SKM-1 (cell line): ENCODE results near the gene STARD3NL.

ENCODE experiments used
- DNase-seq: peaks from one replicate; lab custom pipeline; 2025; ENCODE audit not compliant: unreplicated experiment; lab: John Stamatoyannopoulos, UW

STARD3NL gene

DNA sequence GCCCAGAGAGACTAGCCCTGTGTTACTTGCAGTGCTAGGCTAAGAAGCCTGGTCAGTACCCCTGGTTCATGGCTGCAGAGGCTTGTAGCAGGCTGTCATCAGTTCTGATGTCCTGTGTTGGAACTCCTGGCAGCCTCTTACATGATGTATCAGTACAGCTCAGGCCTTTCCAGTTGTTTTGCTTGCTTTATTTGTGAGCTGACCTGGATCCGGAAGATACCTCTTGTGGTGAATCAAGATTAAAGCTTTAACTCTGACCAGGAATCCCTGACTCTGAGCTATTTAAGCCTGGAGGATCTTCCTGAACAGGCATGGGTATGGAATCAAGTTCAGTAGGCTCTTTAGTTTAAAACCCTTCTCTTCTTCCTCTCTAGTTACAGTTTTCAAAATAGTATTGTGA lies 4.4 kb downstream of the STARD3NL start:
- no peak for DNase-seq

- DNase-seq: no peak
Observed at GRCh38 chr7:38185395-38186307, 7.6 kb downstream of the STARD3NL start.

DNA sequence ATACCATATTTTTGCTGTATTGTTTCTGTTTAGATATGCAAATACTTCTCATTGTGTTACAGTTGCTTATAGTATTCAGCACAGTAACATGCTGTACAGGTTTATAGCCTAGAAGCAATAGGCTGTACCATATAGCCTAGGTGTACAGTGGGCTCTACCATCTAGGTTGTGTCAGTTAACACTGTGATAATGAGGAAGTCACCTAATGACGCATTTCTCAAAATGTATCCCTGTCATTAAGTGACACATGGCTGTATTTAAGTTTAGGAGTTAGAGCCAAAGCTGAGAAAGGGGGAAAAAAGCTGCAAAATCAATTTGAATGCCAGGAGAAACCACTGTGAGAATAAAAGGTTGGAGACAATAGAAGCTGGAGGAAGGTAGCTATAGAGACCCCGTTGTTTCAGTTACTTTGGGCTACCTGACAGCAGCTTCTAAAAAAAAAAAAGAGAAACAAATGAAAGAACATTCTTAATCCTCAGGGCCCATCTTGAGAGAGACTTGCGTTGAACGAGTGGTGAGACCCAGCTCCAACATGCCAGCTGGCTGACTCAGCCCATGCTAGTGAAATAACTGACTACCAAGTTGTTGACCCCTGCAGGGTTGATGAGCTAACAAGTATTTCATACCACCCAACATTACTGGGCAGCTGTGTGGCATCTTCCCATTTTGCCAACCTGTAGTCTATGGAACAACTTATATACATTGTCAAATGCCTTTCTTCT lies 8.7 kb downstream of the STARD3NL start:
- no peak for DNase-seq

GRCh38 chr7:38187794-38188440 lies 9.9 kb downstream of the STARD3NL start:
- DNase-seq: no peak

DNA sequence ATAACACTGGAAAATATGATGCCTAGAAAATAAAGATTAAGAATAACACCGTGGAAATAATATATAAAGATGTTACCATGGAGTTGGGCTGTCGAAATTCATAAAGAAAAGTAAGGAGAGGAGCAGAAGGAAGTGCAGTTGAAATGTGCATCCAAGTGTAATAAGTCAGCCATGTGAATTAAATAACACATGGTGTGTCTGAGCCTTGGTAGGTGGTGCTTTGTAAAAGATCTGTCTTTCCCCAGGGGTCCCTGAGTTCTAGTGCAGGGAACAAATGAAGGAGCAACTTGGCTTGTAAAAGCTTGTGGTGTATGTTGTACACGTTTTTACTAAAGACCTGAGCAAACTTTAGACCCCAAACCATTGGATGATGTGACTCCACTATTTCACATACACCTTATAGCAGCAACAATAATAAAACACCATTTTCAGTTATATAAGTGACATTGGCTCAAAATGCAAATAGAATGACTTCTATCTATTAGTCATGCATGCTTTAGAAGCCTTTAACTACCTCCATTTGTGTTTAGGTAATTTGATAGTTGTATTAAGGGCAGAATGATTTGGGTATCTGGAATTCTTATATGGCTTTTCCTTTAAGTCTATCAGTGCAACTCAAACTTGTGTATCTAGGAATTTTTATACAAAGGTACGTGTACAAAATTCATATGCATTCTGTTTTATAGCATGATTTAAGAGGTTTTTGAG lies 11.3 kb downstream of the STARD3NL start:
- DNase-seq: no peak

- DNase-seq: no peak
Observed at GRCh38 chr7:38190011-38190410, 12.0 kb downstream of the STARD3NL start.

- DNase-seq: no peak
Observed at GRCh38 chr7:38191791-38192190, 13.7 kb downstream of the STARD3NL start.

- no peak for DNase-seq
Observed at GRCh38 chr7:38192327-38192726, 14.3 kb downstream of the STARD3NL start.

DNA sequence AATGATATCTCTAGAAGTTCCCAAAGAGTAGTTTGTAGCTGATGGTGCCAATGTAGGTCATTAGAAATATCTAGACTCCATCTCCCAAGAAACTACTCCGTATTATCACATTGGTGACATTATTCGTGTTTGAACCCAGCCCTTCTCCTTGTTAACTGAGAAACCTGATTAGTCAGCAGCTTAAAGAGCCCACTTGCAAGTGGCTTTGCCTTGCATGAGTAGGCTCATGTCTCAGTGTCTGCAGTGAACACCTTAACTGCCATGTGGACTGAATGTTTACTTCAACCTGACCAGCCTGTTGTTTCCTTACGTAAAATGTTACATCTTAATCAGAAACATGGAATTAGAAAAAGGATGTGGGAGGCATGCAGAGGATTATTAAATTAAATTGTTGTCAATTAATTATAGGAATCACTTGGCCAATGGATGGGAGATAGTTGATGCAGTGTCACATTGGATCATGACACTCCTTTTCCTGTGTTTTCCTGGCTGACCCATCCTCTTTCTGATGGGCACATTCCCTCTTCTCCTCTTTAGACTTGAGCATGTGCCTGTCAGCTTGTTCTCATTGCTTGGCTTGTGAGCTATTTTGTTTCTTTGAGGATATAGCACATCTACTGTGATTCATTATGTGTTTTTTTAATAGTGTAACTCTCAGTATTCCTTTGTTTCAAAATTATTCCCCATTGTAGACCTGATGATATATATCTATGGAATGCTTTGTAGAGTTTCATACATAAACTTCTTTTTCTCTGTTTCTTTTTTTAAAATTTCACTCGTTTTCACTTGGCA lies 18.0 kb downstream of the STARD3NL start:
- DNase-seq: no peak

DNA sequence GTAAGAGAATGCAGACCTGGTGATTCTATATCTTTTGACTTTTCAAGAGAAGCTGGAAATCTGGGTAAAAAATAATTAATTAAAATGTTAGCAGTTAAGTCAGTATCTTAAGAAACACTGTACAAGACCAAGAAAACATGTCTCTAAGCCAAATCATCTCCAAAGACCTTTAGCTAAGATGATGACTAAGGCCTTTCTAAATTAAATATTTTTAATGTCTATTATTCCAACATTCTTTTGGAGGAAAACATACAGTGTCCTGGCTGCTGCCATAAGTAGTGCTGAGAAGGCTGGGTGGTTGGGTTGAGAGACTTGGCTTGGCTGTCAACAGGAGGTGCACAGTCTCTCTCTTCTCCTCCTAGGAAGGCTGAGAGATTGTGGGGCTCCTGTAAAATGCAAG lies 20.3 kb downstream of the STARD3NL start:
- no peak for DNase-seq

DNA sequence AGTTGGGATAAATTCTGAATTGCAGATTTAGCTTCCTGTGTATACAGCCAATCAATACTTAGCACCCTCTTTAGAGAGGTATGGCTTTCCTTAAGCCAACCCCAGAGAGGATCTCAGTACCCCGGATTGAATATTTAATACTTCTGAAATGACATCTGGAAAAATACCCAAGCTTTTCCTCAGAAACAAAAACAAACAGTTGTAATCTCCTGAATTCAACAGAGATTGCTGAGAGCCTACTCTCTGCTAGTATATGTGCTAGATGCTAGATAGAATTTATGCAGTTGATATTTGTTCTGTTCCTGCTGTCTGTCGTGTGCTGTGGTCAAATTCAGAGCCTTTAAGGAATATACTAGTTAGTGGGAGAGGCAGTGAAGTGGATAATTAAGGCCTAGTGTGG lies 21.1 kb downstream of the STARD3NL start:
- no peak for DNase-seq

- no peak for DNase-seq
Observed at GRCh38 chr7:38199782-38200181, 21.7 kb downstream of the STARD3NL start.

- DNase-seq: no peak
Observed at GRCh38 chr7:38206071-38206470, 28.0 kb downstream of the STARD3NL start.

GRCh38 chr7:38207843-38208242 lies 29.8 kb downstream of the STARD3NL start:
- no peak for DNase-seq

- DNase-seq: no peak
Observed at GRCh38 chr7:38211486-38211885, 33.4 kb downstream of the STARD3NL start.

- no peak for DNase-seq
Observed at GRCh38 chr7:38211940-38212339, 33.9 kb downstream of the STARD3NL start.

- no peak for DNase-seq
Observed at GRCh38 chr7:38215115-38215514, 37.1 kb downstream of the STARD3NL start.

DNA sequence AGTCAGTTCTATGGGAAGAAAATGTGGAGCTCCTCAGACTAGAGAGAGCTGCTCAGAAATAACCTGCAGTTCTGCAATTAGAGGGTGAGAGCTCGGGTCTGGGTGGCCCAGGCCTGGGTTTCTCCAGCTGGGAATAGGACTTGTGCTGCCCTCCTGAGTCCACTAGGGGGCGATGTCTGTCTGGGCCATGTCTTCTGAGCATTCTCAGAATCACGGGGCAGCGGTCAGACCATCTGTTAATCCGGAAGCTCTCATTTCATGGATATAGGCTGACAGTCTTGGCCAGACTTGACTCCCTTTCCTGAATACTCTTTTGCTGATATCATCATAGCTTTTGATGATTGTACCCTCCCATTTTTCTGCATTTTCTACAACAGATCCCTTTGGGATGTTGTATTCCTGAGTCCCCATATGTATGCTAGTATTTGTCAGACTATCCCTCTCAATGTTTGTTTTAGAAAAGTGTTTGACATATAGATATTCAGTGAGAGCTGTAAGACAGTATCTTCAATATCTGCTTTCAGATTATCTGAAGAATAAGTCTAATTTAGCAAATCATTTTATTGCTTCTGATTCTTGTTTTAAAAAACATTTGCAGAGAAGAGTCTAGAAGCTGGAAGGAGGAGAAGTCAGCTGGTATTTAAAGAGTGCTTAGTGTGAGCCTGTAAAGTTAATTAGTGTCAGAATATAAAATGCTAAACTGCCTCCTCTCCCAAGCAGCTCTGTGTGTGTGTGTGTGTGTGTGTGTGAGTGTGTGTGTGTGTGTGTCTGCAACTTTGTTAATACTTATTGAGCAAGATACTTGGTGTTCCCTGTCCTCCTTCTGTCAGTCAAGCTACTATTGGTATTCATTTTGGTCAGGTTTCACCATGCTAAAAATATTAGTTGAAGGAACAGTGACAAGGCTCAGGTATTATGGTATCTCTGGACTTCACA lies 38.0 kb downstream of the STARD3NL start:
- DNase-seq: peak; percentile 67

GRCh38 chr7:38217672-38218071 lies 39.6 kb downstream of the STARD3NL start:
- DNase-seq: no peak
